Anterior cingulate cortex (tissue), 58 donors: Measurements from ENCODE around the gene KIR2DL3.
"Not testable (repeated sequence)": the region's sequence is repeated elsewhere in the genome, so short reads cannot be mapped to it uniquely, and the experiment has no call there.

Source experiments
- DNase-seq, 58 donors: peaks; one replicate each; lab custom pipeline; 2025; lab: John Stamatoyannopoulos, UW

Gene KIR2DL3

GRCh38 chr19:54786091-54786723, 47.9 kb downstream of the KIR2DL3 start:
- DNase-seq = not testable (repeated sequence)

- not testable (repeated sequence) for DNase-seq
Observed at GRCh38 chr19:54788154-54788553, 49.8 kb downstream of the KIR2DL3 start.

GRCh38 chr19:54790711-54791110, 52.4 kb downstream of the KIR2DL3 start:
- no peak for DNase-seq

GRCh38 chr19:54791476-54791875, 53.2 kb downstream of the KIR2DL3 start:
- no peak for DNase-seq

GRCh38 chr19:54792814-54793213, 54.5 kb downstream of the KIR2DL3 start:
- DNase-seq = no peak

- DNase-seq = no peak
Observed at GRCh38 chr19:54795758-54796157, 57.4 kb downstream of the KIR2DL3 start.
